NCI-H2029 (cell line): ENCODE results near the gene NSUN2.
"Not testable (repeated sequence)": the region's sequence is repeated elsewhere in the genome, so short reads cannot be mapped to it uniquely, and the experiment has no call there.

Experiments
- DNase-seq: peaks from one replicate; lab custom pipeline; 2025; lab: John Stamatoyannopoulos, UW

Gene NSUN2

DNA sequence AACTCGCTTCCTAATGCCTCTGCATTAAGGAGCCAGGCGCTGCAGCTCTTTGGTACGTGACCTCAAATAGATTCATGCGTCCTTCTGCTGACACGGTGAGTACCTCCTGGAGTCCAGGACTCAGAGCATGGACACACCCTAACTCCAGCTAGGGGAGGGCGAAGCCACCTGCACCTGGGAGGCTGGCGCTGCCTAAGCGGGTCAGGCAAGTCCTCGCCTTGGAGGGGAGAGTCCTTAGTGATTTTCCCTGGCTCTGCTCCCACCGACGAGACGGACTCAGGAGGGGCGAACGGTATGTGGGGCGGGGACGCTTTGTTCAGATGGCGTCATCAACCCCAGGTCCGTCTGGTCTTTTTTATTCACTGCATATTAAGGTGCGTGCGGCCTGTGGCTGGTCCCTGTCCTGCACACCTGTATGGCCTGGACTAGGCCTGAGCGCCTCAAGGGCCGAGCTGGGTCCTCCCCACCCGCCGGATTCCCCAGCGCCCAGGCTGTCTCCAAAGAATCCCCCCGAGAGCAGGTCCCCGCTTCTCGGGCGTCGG lies 50.3 kb downstream of the NSUN2 start:
- DNase-seq = peak; percentile 21

DNA sequence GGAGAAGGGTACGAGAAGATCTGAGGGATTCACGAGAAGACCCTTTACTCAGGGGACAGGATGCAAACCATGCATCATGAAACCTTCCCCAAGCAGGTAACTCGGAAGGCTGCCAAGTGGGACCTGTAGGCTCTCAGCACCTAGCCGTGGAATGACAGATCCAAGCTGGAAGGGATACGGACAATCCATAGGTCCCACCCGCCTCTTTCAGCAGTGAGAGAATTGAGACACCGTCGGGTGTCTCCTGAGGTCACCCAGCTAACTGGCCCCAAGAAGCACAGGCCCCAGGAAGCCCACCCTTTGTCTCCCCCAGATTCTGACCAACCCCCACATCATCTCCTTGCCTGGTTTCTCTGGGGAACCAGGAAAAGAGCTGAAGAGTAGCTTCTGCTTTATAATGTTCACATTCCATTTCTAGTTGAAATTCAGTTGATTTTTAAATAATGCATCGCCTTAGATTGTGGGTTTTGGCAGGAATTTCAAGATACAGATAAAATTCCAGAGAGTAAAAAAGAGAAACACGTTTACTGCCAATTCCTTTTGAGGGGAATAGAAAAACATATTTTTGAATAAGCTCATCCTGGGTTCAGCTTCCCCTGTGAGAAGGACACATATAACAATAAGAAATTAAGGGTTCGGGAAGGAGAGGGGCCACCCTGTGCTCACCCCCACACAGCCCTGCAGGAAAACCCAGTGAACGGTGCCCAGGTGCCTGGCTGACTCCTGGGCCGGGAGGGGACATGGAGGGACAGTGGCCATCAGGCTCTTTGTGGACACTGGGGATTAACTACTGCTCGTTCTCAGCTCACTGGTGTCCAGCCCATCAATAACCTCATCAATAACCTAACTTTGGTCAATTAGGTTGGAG lies 51.1 kb downstream of the NSUN2 start:
- DNase-seq = no peak

- no peak for DNase-seq
Observed at GRCh38 chr5:6581090-6581489, 51.8 kb downstream of the NSUN2 start.

- DNase-seq = no peak
Observed at GRCh38 chr5:6579535-6579934, 53.3 kb downstream of the NSUN2 start.

GRCh38 chr5:6578676-6579343 lies 54.0 kb downstream of the NSUN2 start:
- DNase-seq = no peak

DNA sequence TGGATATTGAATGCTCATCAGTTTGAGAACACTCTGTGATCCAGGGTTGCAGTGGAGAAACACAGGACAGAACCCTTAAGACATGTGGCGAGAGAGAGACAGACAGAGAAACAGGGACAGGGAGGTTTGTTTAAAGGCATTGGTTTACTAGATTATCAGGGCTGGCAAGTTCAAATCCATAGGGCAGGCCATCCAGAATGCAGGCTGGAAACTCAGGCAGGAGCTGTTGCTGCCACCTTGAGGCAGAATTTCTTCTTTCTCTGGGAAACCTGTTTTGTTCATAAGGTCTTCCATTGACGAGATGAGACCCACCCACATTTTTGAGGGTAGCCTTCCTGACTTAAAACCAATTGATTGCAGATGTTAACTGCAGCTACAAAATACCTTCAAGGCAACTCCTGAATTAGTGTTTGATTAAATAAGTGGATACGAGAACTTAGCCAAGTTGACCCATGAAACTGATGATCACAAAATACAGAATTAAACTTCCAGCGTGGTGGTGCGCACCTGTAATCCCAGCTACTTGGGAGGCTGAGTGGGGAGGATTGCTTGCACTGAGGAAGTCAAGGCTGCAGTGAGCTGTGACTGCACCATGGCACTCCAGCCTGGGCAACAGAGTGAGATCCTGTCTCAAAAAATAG lies 55.9 kb downstream of the NSUN2 start:
- DNase-seq = peak; percentile 83

GRCh38 chr5:6574537-6575245 lies 58.2 kb downstream of the NSUN2 start:
- DNase-seq = peak; percentile 19

DNA sequence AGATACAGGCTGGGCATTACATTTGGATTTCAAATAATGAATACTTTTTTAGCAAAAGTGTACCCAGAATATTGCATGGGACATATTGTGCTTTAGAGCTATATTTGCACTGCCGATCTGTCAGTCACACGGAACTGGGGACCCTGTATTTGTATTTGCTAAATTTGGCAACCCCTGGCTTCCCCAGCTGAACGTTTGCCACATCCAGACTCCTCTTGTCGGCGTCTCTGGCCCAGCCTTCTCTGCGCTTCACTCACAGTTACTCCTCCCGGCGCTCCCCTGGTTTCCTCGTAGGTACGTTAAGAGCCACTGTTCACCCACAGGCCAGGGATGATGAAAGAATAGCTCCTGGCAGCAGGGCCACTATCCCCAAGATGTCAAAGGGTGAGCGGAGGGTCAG lies 58.7 kb downstream of the NSUN2 start:
- no peak for DNase-seq

DNA sequence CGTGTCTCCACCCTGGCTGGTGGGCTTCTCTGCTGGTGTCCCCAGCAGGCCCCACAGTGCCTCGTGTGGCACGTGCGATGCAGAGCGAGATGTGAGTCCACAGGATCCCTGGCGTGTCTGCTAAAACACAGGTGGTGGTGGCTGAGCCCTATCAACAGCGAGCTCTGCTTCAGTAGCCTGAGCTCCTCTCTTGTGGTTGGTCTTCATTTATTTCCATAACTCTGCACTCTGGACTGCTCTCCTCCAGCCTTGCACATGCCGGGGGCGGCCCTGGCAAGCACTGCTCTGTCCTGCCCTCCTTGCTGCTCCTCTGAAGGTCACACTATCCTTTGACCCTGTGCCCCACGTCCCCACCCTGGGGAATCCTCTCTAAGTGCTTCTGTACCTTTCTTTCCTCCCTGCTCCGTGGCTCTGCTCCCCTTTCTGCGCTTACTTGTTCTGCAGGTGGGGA lies 59.2 kb downstream of the NSUN2 start:
- DNase-seq = no peak

DNA sequence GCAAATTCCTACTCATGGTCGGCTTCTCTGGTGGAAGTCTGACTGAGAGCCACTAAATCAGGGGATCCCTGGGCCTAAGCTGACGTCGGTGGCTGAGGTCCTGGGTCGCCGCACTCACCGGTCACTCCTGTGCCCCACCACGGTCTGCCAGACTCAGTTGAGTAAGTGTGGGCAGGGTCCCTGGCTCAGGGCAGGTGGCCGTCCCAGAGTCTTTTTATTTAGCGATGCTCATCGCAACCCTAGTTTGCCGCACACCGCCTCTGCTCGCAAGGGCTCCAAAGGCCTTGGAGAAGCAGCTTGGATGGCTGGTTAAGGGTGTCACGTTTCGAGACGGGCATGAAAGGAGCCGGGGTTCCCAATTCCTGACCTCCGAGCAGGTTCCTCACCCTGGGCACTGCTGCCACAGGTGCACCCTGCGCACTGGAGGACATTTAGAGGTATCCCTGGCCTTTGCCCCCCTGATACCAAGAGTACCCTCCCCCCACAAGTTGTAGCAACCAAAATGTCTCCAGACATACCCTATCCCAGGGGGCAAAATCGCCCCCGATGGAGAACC lies 59.9 kb downstream of the NSUN2 start:
- no peak for DNase-seq

DNA sequence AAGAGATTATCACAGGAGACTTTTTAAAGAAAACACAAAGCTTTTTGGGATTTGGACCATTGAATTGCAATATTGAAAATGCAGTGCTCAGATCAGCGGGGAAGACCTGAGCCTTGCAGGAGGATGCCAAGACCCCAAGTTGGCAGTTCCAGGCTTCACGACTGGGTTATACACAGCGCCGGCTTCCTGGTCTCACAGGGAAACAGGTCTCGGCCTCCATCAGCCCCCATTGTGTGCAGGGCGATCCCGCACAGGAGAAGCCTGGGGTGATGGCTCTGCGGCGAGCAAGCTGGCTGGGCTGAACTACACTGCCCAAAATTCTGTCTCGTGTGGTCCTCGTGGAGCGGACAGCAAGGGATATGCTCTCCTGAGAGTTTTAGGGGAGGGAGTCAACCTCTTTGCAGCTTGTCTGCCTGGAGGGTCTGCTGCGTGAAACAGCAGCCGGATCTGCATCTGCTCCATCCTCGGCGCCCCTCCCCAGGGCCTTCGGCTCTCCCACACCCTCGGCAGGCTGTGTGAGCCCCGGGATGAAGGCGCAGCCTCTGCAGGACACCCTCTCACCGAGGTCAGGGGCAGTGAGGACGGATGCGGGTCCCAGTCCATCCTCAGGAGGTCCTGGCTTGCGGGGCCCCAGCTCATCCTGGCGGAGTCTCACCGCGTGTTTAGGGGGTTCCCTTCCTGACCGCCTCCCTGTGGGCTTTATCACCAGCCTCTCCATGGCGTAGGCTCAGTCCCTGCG lies 60.6 kb downstream of the NSUN2 start:
- no peak for DNase-seq

GRCh38 chr5:6571607-6572006 lies 61.2 kb downstream of the NSUN2 start:
- DNase-seq = not testable (repeated sequence)

DNA sequence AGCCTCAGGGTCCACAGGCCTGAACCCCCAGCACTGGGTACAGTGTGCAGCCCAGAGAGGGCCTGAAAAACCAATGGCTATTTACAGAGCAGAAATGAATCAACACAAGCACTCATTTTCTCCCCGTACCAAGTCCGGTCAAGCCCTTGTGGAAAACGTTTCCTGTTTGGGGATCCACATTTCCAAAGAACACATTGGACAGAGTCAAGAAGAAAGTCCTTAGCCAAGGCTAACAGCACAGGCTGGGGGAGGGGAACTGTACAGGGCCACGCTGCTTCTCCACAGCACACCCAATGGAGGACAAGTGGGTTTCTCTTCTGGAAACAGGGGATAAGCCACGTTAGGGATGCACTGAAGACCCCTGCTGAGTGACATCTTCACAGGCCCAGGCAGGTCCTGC lies 62.3 kb downstream of the NSUN2 start:
- no peak for DNase-seq

GRCh38 chr5:6568889-6569288 lies 64.0 kb downstream of the NSUN2 start:
- DNase-seq = no peak

GRCh38 chr5:6568383-6568782 lies 64.5 kb downstream of the NSUN2 start:
- DNase-seq = no peak

GRCh38 chr5:6567835-6568234 lies 65.0 kb downstream of the NSUN2 start:
- no peak for DNase-seq

- no peak for DNase-seq
Observed at GRCh38 chr5:6567068-6567467, 65.8 kb downstream of the NSUN2 start.

GRCh38 chr5:6565492-6565891 lies 67.4 kb downstream of the NSUN2 start:
- DNase-seq = peak; percentile 20

DNA sequence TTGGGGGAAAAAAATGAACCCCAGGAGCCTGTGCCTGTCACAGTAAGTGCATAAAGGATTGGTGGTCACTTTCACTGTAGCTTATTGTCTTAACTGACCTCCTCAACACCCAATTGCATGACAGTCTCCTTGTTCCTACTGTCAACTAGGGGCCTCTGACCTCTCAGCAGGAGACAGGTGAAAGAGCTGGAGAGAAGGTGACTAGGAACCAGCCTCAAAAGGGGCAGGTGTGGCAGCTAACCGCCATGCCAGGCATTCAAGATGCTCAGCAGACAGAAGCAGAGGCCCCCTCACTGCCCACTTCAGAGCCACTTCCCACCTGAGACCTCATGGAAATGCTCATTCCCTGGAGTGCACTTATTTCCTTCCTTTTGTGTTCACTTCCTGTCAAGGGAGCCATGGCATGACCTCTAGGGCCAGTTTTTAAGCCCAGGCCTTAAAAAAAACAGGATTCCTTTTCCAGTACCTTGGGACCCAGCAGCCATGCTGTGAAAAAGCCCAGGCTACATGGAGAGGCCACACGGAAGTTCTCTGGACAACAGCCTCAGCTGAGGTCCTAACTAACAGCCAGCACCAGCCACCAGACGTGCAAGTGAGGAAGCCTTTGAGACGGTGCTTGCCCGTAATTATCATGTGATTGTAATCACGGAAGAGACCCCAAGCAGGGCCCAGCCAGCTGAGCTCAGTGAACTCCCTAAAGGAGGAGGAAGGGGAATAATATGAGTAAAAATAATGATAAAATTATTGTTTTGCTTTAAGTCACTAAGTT lies 74.9 kb downstream of the NSUN2 start:
- no peak for DNase-seq

- DNase-seq = no peak
Observed at GRCh38 chr5:6556802-6557102, 76.1 kb downstream of the NSUN2 start.
